HL-60 (cell line): ENCODE results near the gene FBL.

Experiments used
- DNase-seq, 2 experiments: peaks; one replicate each; pipeline ENCODE4 v3.0.0-alpha.2; 2010 to 2020; ENCODE audit warnings: low read depth in 1 of 2, low spot score in 1 of 2
- H3K27ac ChIP-seq: fragments of 250-450 bp; sonication (Bioruptor Pico); replicated peaks from 2 replicates; pipeline ENCODE4 v1.5.1; 2020; ENCODE audit warnings: mild to moderate bottlenecking, moderate library complexity
- H3K27me3 ChIP-seq: fragments of 250-450 bp; sonication (Bioruptor Pico); 2 replicates; pipeline ENCODE4 v1.5.1; 2021; ENCODE audit warnings: mild to moderate bottlenecking, moderate library complexity; ENCODE audit not compliant: insufficient read depth, poor library complexity, severe bottlenecking
- H3K4me3 ChIP-seq: replicated peaks from 2 replicates; pipeline ENCODE4 v1.5.1; 2011; ENCODE audit warnings: mild to moderate bottlenecking, control low read depth, low read length; ENCODE audit not compliant: insufficient read depth
- CTCF ChIP-seq: IDR thresholded peaks from one replicate; pipeline ENCODE4 v1.5.1; 2011; ENCODE audit warnings: low read length, control low read depth, inconsistent platforms; ENCODE audit not compliant: insufficient read depth
- GABPA ChIP-seq: IDR thresholded peaks from 2 replicates; pipeline ENCODE4 v1.6.1; 2012; ENCODE audit warnings: low read depth
- POLR2AphosphoS5 ChIP-seq: IDR thresholded peaks from 2 replicates; pipeline ENCODE4 v1.6.1; 2012; ENCODE audit warnings: low read depth
- SPI1 ChIP-seq: IDR thresholded peaks from 2 replicates; pipeline ENCODE4 v1.6.1; 2012; ENCODE audit warnings: low read depth, mild to moderate bottlenecking, borderline replicate concordance
- TF ChIP-seq, protein P1 (sequence below): IDR thresholded peaks from 2 replicates; pipeline ENCODE4 v1.6.1; 2012; ENCODE audit warnings: low read depth; ENCODE audit not compliant: insufficient replicate concordance

Gene FBL

GRCh38 chr19:39845172-39845571 lies 1.0 kb downstream of the FBL start:
- H3K27me3 ChIP-seq, result no peaks in the 10 kb centered on the region
- H3K4me3 ChIP-seq, result peak overlapping the region; percentile 80
- DNase-seq, result peak in 1 of 2 experiments; percentile 28
- peak overlapping the region; percentile 85 for H3K27ac ChIP-seq
- TF ChIP-seq POLR2AphosphoS5, result no peak
- peak; percentile 44; the same call in 1 of the 2 replicates for TF ChIP-seq SPI1
- TF ChIP-seq, protein P1, sequence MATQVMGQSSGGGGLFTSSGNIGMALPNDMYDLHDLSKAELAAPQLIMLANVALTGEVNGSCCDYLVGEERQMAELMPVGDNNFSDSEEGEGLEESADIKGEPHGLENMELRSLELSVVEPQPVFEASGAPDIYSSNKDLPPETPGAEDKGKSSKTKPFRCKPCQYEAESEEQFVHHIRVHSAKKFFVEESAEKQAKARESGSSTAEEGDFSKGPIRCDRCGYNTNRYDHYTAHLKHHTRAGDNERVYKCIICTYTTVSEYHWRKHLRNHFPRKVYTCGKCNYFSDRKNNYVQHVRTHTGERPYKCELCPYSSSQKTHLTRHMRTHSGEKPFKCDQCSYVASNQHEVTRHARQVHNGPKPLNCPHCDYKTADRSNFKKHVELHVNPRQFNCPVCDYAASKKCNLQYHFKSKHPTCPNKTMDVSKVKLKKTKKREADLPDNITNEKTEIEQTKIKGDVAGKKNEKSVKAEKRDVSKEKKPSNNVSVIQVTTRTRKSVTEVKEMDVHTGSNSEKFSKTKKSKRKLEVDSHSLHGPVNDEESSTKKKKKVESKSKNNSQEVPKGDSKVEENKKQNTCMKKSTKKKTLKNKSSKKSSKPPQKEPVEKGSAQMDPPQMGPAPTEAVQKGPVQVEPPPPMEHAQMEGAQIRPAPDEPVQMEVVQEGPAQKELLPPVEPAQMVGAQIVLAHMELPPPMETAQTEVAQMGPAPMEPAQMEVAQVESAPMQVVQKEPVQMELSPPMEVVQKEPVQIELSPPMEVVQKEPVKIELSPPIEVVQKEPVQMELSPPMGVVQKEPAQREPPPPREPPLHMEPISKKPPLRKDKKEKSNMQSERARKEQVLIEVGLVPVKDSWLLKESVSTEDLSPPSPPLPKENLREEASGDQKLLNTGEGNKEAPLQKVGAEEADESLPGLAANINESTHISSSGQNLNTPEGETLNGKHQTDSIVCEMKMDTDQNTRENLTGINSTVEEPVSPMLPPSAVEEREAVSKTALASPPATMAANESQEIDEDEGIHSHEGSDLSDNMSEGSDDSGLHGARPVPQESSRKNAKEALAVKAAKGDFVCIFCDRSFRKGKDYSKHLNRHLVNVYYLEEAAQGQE, result no peak
- TF ChIP-seq CTCF, result no peak
- no peak for TF ChIP-seq GABPA

DNA sequence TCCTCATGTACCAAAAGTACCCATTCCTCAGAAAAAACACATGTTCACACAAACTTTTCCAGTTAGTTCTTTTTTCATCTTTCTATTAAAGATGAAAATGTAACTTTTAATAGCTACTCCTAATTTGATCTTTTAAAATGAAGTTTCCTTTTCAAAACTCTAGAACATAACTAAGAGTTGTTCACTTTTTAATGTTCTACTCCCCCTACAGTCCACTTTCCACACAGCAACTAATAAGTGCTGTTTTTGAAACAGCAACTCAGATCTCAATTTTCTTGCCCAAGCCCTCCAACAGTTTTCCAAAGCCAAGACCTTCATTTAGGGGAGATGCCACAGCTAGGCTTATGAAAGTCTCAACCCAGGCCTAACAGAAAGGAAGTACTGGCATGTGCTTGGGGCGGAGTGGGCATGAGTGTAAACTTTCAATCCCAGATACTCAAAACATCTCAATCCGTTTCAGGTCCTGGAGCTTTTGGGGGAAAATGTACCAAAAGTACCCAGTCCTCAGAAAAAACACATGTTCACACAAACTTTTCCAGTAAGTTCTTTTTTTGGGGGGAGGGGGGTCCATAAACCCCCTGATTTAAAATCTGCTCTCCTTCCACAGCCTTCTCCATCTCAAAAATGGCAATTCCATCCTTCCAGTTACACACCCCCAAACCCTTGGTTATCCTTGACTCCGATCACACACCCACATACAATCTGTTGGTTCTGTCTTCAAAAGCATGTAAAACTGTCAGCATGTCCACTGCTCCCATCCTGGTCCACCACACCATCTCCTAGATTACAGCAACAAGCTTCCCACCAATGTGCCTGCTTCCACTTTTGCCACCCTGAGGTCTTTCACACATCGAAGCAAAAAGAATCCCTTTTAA lies 2.0 kb downstream of the FBL start:
- TF ChIP-seq POLR2AphosphoS5 (no peak), GABPA (no peak), SPI1 (no peak), CTCF (peak; percentile 50)
- TF ChIP-seq, protein P1, result no peak
- Histone ChIP-seq H3K27me3 (no peaks in the 10 kb centered on the region), H3K4me3 (peak overlapping the region; percentile 80), H3K27ac (no peak overlapping the region)
- DNase-seq, result peak in 1 of 2 experiments; percentile 49

GRCh38 chr19:39842693-39843435 lies 3.3 kb downstream of the FBL start:
- no peak for DNase-seq
- H3K27ac ChIP-seq, result no peak overlapping the region
- no peaks in the 10 kb centered on the region for H3K27me3 ChIP-seq
- H3K4me3 ChIP-seq, result no peak overlapping the region
- TF ChIP-seq, protein P1, result no peak
- TF ChIP-seq SPI1 (no peak), CTCF (no peak)
